Fibroblast of lung (primary cell): ENCODE measurements around the gene LINC00305. TPM values are rescaled to one million over a fixed set of nuclear protein-coding genes. Genes with fewer than 3 reads are reported as not detected.

Experiments used
- DNase-seq, 2 donors: peaks; one replicate each; pipeline versions ENCODE4 v3.0.0 to v3.0.0-alpha.2; 2010; ENCODE audit warnings: low read depth in 2 of 2
- H2AFZ ChIP-seq: 2 replicates; pipeline ENCODE4 v1.5.1; 2012; ENCODE audit warnings: low read length, control low read depth, inconsistent platforms
- H3K27ac ChIP-seq: 2 replicates; pipeline ENCODE4 v1.5.1; 2011; ENCODE audit warnings: low read length, control low read depth; ENCODE audit not compliant: insufficient read depth
- H3K27me3 ChIP-seq: 2 replicates; pipeline ENCODE4 v1.5.1; 2011; ENCODE audit warnings: mild to moderate bottlenecking, low read length; ENCODE audit not compliant: control insufficient read depth, insufficient read depth
- H3K36me3 ChIP-seq: 2 replicates; pipeline ENCODE4 v1.5.1; 2011; ENCODE audit warnings: low read length; ENCODE audit not compliant: control insufficient read depth, insufficient read depth
- H3K4me1 ChIP-seq: 2 replicates; pipeline ENCODE4 v1.5.1; 2011; ENCODE audit warnings: low read length; ENCODE audit not compliant: control insufficient read depth, insufficient read depth; ENCODE audit errors: extremely low read depth
- H3K4me2 ChIP-seq: 2 replicates; pipeline ENCODE4 v1.5.1; 2011; ENCODE audit warnings: low read length, control low read depth; ENCODE audit not compliant: insufficient read depth; ENCODE audit errors: extremely low read depth
- H3K4me3 ChIP-seq, 4 experiments: fragments of 200-600 bp in 1 of 4; sonication (generic) in 1 of 4; replicated peaks in 1 of 4; 2 replicates each; pipeline ENCODE4 v1.5.1; 2011 to 2016; ENCODE audit warnings: low read length in 4 of 4, low read depth in 3 of 4, mild to moderate bottlenecking in 3 of 4, control low read depth in 2 of 4, inconsistent platforms in 1 of 4, mixed read lengths in 1 of 4; ENCODE audit not compliant: insufficient read depth in 1 of 4; ENCODE audit errors: control extremely low read depth in 1 of 4
- H3K79me2 ChIP-seq: 2 replicates; pipeline ENCODE4 v1.5.1; 2012; ENCODE audit warnings: mild to moderate bottlenecking, low read length, inconsistent platforms; ENCODE audit not compliant: control insufficient read depth, insufficient read depth
- H3K9ac ChIP-seq: 2 replicates; pipeline ENCODE4 v1.5.1; 2011; ENCODE audit warnings: mild to moderate bottlenecking, low read length, control low read depth; ENCODE audit not compliant: insufficient read depth
- H3K9me3 ChIP-seq: 2 replicates; pipeline ENCODE4 v1.5.1; 2012; ENCODE audit warnings: low read depth, low read length; ENCODE audit not compliant: control insufficient read depth, insufficient read depth
- H4K20me1 ChIP-seq: 2 replicates; pipeline ENCODE4 v1.5.1; 2011; ENCODE audit warnings: low read length; ENCODE audit not compliant: control insufficient read depth, insufficient read depth; ENCODE audit errors: extremely low read depth
- EZH2 ChIP-seq: IDR thresholded peaks from 2 replicates; pipeline ENCODE4 v1.5.1; 2012; ENCODE audit warnings: low read length, control low read depth, mild to moderate bottlenecking; ENCODE audit errors: missing control alignments
- polyA plus RNA-seq, 2 donors: library from polyadenylated mRNA; depleted of rRNA in 1 of 2; stranded (reverse) in 1 of 2; unstranded in 1 of 2; fragments of >200 nt; gene quantifications; 2 replicates each; pipeline ENCODE4 v1.2.1, GENCODE V29; 2011 to 2012; ENCODE audit warnings: missing spikeins in 1 of 2
- total RNA-seq: library from RNA; depleted of rRNA; stranded (reverse); fragments of >200 nt; gene quantifications from 2 replicates; pipeline ENCODE4 v1.2.1, GENCODE V29; 2014
- TF ChIP-seq, protein P1 (sequence below), 2 donors: IDR thresholded peaks in 1 of 2; conservative IDR thresholded peaks in 1 of 2; 1 replicate in 1 of 2; 2 replicates in 1 of 2; pipeline ENCODE4 v1.5.1; 2011 to 2012; ENCODE audit warnings: low read length in 2 of 2, control low read depth in 1 of 2, inconsistent platforms in 1 of 2, low read depth in 1 of 2, mild to moderate bottlenecking in 1 of 2

LINC00305 gene
- total and polyA plus RNA-seq, 2 donors (not counting 1 experiment from before 2014, with no cell fraction given), result not detected

DNA sequence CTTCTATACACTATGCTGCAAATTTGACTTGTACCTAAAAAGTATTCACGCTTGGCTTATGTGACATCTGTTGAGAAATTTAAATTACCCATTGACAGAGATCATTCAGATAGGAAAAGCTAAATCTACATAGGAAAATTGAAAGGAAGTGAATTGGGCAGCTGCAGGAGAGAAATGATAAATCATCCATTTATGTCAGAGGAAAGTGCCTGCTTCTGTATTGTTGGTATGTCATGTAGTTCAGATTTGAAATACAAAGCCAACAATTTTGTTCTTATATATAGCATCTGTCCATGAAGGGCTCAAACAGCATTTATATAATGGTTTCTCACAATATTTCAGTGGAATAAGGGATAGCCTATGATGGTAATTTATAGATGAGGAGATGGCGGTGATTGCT, 17.6 kb downstream of the LINC00305 start:
- Histone ChIP-seq H4K20me1 (no peaks in the 10 kb centered on the region), H2AFZ (no peak overlapping the region), H3K9ac (no peak overlapping the region), H3K27ac (no peak overlapping the region), H3K4me3 (no peak overlapping the region), H3K9me3 (no peaks in the 10 kb centered on the region), H3K27me3 (no peaks in the 10 kb centered on the region), H3K79me2 (no peaks in the 10 kb centered on the region), H3K4me2 (no peak overlapping the region), H3K4me1 (no peaks in the 10 kb centered on the region), H3K36me3 (no peaks in the 10 kb centered on the region)
- no peak for TF ChIP-seq EZH2
- TF ChIP-seq, protein P1, sequence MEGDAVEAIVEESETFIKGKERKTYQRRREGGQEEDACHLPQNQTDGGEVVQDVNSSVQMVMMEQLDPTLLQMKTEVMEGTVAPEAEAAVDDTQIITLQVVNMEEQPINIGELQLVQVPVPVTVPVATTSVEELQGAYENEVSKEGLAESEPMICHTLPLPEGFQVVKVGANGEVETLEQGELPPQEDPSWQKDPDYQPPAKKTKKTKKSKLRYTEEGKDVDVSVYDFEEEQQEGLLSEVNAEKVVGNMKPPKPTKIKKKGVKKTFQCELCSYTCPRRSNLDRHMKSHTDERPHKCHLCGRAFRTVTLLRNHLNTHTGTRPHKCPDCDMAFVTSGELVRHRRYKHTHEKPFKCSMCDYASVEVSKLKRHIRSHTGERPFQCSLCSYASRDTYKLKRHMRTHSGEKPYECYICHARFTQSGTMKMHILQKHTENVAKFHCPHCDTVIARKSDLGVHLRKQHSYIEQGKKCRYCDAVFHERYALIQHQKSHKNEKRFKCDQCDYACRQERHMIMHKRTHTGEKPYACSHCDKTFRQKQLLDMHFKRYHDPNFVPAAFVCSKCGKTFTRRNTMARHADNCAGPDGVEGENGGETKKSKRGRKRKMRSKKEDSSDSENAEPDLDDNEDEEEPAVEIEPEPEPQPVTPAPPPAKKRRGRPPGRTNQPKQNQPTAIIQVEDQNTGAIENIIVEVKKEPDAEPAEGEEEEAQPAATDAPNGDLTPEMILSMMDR (conservative IDR thresholded peaks at IDR 0.05 in 1 of 2, IDR thresholded peaks at IDR 0.05 in 1 of 2; ENCODE audit: low read depth in 1 of 2, low read length in 2 of 2), result no peak
- DNase-seq, result no peak

- H3K4me1 ChIP-seq, result no peaks in the 10 kb centered on the region
Observed at GRCh38 chr18:64127172-64127571, 21.7 kb downstream of the LINC00305 start.

GRCh38 chr18:64119916-64120315, 29.0 kb downstream of the LINC00305 start:
- Histone ChIP-seq H3K27ac (no peak overlapping the region), H2AFZ (no peak overlapping the region), H3K27me3 (no peaks in the 10 kb centered on the region), H3K36me3 (no peaks in the 10 kb centered on the region), H3K79me2 (no peaks in the 10 kb centered on the region), H3K4me2 (no peak overlapping the region), H3K9me3 (no peaks in the 10 kb centered on the region), H3K4me1 (no peaks in the 10 kb centered on the region), H3K9ac (no peak overlapping the region), H3K4me3 (no peak overlapping the region), H4K20me1 (no peaks in the 10 kb centered on the region)
- TF ChIP-seq EZH2, result no peak
- TF ChIP-seq, protein P1 (conservative IDR thresholded peaks at IDR 0.05 in 1 of 2, IDR thresholded peaks at IDR 0.05 in 1 of 2; ENCODE audit: low read depth in 1 of 2, low read length in 2 of 2), result peak in 1 of 2 donors; percentile 3
- DNase-seq, result no peak

More at GRCh38 chr18:64127172-64127571, 21.7 kb downstream of the LINC00305 start:
- H2AFZ ChIP-seq, result no peak overlapping the region
- no peaks in the 10 kb centered on the region for H3K27me3 ChIP-seq
- H3K27ac ChIP-seq, result no peak overlapping the region
- no peak overlapping the region for H3K9ac ChIP-seq
- no peaks in the 10 kb centered on the region for H3K9me3 ChIP-seq
- no peaks in the 10 kb centered on the region for H3K36me3 ChIP-seq
- no peaks in the 10 kb centered on the region for H4K20me1 ChIP-seq
- no peaks in the 10 kb centered on the region for H3K79me2 ChIP-seq
- no peak for DNase-seq
- TF ChIP-seq, protein P1 (conservative IDR thresholded peaks at IDR 0.05 in 1 of 2, IDR thresholded peaks at IDR 0.05 in 1 of 2; ENCODE audit: low read depth in 1 of 2, low read length in 2 of 2), result no peak
- TF ChIP-seq EZH2, result no peak
- no peak overlapping the region for H3K4me2 ChIP-seq
- H3K4me3 ChIP-seq, result no peak overlapping the region
